ENCODE data around the gene PTPN22.

Gene PTPN22

GRCh38 chr1:113793878-113794834 is 77.4 kb downstream of the PTPN22 start:
- DNase-seq, result no peak

GRCh38 chr1:113792986-113793385 is 78.5 kb downstream of the PTPN22 start:
- DNase-seq, result no peak

GRCh38 chr1:113792471-113792870 is 79.0 kb downstream of the PTPN22 start:
- no peak for DNase-seq

GRCh38 chr1:113788802-113789201 is 82.7 kb downstream of the PTPN22 start:
- DNase-seq, result no peak

GRCh38 chr1:113787663-113788062 is 83.8 kb downstream of the PTPN22 start:
- DNase-seq, result no peak

- DNase-seq, result no peak
These were observed 85.4 kb downstream of the PTPN22 start for GRCh38 chr1:113786069-113786468.

- DNase-seq, result no peak
These were observed 87.3 kb downstream of the PTPN22 start for GRCh38 chr1:113784104-113784779.

- peak in 1 of 2 donors; percentile 16 for DNase-seq
These were observed 88.0 kb downstream of the PTPN22 start for GRCh38 chr1:113783254-113784103.

- DNase-seq, result no peak
These were observed 89.1 kb downstream of the PTPN22 start for GRCh38 chr1:113782406-113782805.

GRCh38 chr1:113780374-113781146 is 91.0 kb downstream of the PTPN22 start:
- no peak for DNase-seq

- no peak for DNase-seq
These were observed 92.0 kb downstream of the PTPN22 start for GRCh38 chr1:113779542-113779941.

GRCh38 chr1:113777561-113777960 is 94.0 kb downstream of the PTPN22 start:
- no peak for DNase-seq

GRCh38 chr1:113770031-113770430 is 101.5 kb downstream of the PTPN22 start:
- DNase-seq, result no peak

- no peak for DNase-seq
These were observed 101.9 kb downstream of the PTPN22 start for GRCh38 chr1:113769601-113769970.

GRCh38 chr1:113768916-113769600 is 102.5 kb downstream of the PTPN22 start:
- DNase-seq, result no peak

GRCh38 chr1:113765306-113766230 is 105.9 kb downstream of the PTPN22 start:
- DNase-seq, result no peak
